Glutamatergic neuron (in vitro differentiated cells): Measurements from ENCODE around the gene LMBRD2. TPM values are rescaled to one million over a fixed set of nuclear protein-coding genes. Genes with fewer than 3 reads are reported as not detected.
A peak's percentile ranks its signal among the peaks of the same experiment; 100 is the strongest.

Experiments
- DNase-seq: peaks from one replicate; pipeline ENCODE4 v3.0.0; 2022
- H3K27ac Mint-ChIP-seq: one replicate; pipeline ENCODE4 v1.8.0; 2020; ENCODE audit warnings: mild to moderate bottlenecking, mixed read lengths, inconsistent platforms; ENCODE audit not compliant: unreplicated experiment
- H3K27me3 Mint-ChIP-seq: one replicate; pipeline ENCODE4 v1.8.0; 2020; ENCODE audit warnings: mild to moderate bottlenecking, moderate library complexity, mixed read lengths, inconsistent platforms; ENCODE audit not compliant: unreplicated experiment
- H3K36me3 Mint-ChIP-seq: one replicate; pipeline ENCODE4 v1.8.0; 2020; ENCODE audit warnings: mild to moderate bottlenecking, mixed read lengths, inconsistent platforms; ENCODE audit not compliant: unreplicated experiment
- H3K4me1 Mint-ChIP-seq: one replicate; pipeline ENCODE4 v1.8.0; 2020; ENCODE audit warnings: mild to moderate bottlenecking, low read depth, mixed read lengths, inconsistent platforms; ENCODE audit not compliant: unreplicated experiment
- H3K4me3 Mint-ChIP-seq: one replicate; pipeline ENCODE4 v1.8.0; 2020; ENCODE audit warnings: mild to moderate bottlenecking, mixed read lengths, inconsistent platforms; ENCODE audit not compliant: unreplicated experiment
- H3K9me3 Mint-ChIP-seq: one replicate; pipeline ENCODE4 v1.8.0; 2020; ENCODE audit warnings: mild to moderate bottlenecking, moderate library complexity, mixed read lengths, inconsistent platforms; ENCODE audit not compliant: unreplicated experiment
- CTCF ChIP-seq: fragments of 200-600 bp; sonication (generic); IDR thresholded peaks from one replicate; pipeline ENCODE4 v1.5.0; 2021; ENCODE audit not compliant: partially characterized antibody, unreplicated experiment
- total RNA-seq: library from RNA; stranded (reverse); fragmentation: NEBNext Ultra II Directional; extraction: Animal tissue kit (Norgen Biotek cat#: 25700); gene quantifications from one replicate; pipeline ENCODE4 v1.2.1, GENCODE V29; 2021; ENCODE audit not compliant: unreplicated experiment

The LMBRD2 gene
- total RNA-seq, 1 donor from 2014 or later = 32.8 TPM

- Mint-ChIP-seq H3K9me3 (peaks cover 3% of the 10 kb centered on the region), H3K27ac (no peak overlapping the region), H3K4me1 (peaks cover 6% of the 10 kb centered on the region), H3K27me3 (peaks cover 4% of the 10 kb centered on the region), H3K36me3 (peaks cover 3% of the 10 kb centered on the region), H3K4me3 (no peak overlapping the region)
- no peak for TF ChIP-seq CTCF
- DNase-seq = no peak
These were observed 82.9 kb downstream of the LMBRD2 start for GRCh38 chr5:36068751-36069281.

DNA sequence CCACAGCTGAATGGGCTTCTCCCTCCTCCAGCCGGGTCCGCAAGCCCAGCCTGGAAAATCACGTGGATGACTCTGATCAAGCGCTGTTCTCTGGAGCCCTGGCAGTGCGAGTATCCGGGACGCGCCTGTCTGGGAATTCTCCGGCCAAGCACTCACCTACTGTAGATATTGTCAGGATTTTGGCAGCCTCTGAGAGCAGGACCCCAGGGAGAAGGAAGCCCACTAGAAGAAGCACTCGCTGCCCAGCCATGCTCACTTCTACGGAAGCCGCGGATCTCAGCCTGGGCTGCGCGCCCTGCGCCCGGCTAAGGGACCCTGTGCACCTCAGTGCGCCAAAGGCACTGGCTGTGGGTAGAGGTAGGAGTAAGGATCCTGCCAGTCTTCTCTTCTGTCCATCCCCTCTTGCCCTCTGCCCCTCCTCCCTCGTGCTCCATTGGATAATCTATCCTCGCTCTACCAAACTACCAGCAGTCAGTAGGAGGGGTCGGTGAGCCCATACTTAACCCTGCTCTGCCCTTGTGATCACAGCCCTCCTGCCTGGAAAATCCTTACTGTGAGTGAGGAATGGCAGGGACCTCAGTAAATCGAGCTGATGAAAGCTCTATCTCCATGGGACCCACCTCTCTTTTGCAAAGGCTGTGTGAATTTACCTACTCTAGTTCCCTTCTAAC lies 85.0 kb downstream of the LMBRD2 start, which contains the start of gene UGT3A2:
TSS of gene UGT3A2 (minus strand) at position 343 of the 671 bp plus-strand sequence. CDS start at position 250, 93 bp downstream.
- peaks cover 6% of the 10 kb centered on the region for H3K4me1 Mint-ChIP-seq
- H3K4me3 Mint-ChIP-seq = peak within 1 kb of the TSS; percentile 95
- peaks cover 3% of the 10 kb centered on the region for H3K36me3 Mint-ChIP-seq
- peak; percentile 33 for DNase-seq
- TF ChIP-seq CTCF = no peak
- peaks cover 3% of the 10 kb centered on the region for H3K27me3 Mint-ChIP-seq
- peaks cover 3% of the 10 kb centered on the region for H3K9me3 Mint-ChIP-seq
- H3K27ac Mint-ChIP-seq = peak within 1 kb of the TSS; percentile 11

DNA sequence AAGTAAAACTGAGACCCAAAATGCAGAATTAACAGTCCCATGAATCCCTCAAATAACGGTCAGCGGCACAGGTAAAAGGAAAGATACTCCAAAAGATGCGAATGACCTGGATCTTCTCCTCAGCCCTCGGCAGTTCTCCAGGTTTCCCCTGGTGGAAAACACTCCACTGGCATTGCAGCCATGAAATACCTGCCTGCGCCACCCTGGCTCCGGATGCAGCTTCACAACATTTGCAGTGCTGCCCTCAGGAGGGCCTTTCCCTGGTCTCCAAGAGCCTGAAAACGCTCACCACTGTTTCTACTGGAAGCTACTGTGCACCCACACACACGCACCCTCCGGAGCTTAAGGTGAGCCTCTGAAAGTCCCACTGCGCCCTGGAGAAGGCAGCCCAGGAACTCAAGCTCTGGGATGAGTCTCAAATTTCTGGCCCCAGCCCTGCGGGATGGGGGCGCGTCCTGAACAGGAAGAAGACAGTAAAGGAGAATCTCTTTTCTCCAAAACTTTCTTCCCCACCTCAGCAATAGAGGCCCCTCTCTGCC lies 85.6 kb downstream of the LMBRD2 start:
- H3K4me3 Mint-ChIP-seq = peak overlapping the region; percentile 95
- no peak overlapping the region for H3K27ac Mint-ChIP-seq
- H3K36me3 Mint-ChIP-seq = peaks cover 3% of the 10 kb centered on the region
- peaks cover 3% of the 10 kb centered on the region for H3K9me3 Mint-ChIP-seq
- DNase-seq = no peak
- peaks cover 2% of the 10 kb centered on the region for H3K27me3 Mint-ChIP-seq
- TF ChIP-seq CTCF = no peak
- peaks cover 6% of the 10 kb centered on the region for H3K4me1 Mint-ChIP-seq

DNA sequence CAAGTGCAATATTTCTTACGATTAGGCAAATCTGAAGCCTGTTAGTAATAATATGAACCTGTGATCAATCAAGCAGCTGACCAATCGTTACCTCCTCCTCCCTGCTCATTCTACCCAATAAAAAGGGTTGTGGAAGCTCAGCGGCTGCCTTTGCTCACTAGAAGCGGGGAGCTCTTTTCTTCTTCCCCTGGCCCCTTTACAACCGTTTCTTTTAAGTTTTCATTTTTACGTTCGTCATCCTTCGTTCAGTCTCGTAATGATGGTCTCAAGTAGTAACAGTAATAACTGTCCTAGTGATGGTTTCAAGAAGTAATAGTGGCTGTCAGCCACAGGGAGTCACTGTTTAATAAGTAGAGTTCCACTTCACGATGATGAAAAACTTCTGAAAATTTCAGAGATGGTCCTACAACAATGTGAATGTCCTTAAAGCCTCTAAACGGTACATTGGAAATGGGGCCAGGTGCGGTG lies 91.2 kb downstream of the LMBRD2 start:
- Mint-ChIP-seq H3K27ac (no peak overlapping the region), H3K9me3 (peaks cover 2% of the 10 kb centered on the region), H3K4me3 (no peak overlapping the region), H3K27me3 (no peaks in the 10 kb centered on the region), H3K4me1 (peaks cover 1% of the 10 kb centered on the region), H3K36me3 (no peaks in the 10 kb centered on the region)
- DNase-seq = no peak
- no peak for TF ChIP-seq CTCF
